ENCODE results near the gene SLC17A8. TPM values are rescaled to one million over a fixed set of nuclear protein-coding genes. Genes with fewer than 3 reads are reported as not detected.
"Not testable (repeated sequence)": the region's sequence is repeated elsewhere in the genome, so short reads cannot be mapped to it uniquely, and the experiment has no call there.

SLC17A8 gene
- total RNA-seq, 1 donor from 2014 or later = 1.7 TPM

- no peak for DNase-seq (ENCODE audit: low spot score)
These were observed 69.3 kb downstream of the SLC17A8 start for GRCh38 chr12:100426145-100426544.

- DNase-seq (ENCODE audit: low spot score) = peak; percentile 9
These were observed 70.2 kb downstream of the SLC17A8 start for GRCh38 chr12:100427078-100427477.

- not testable (repeated sequence) for DNase-seq (ENCODE audit: low spot score)
These were observed 73.4 kb downstream of the SLC17A8 start for GRCh38 chr12:100430251-100430650.

GRCh38 chr12:100433701-100434100 lies 76.8 kb downstream of the SLC17A8 start:
- no peak for DNase-seq (ENCODE audit: low spot score)

- DNase-seq (ENCODE audit: low spot score) = no peak
These were observed 77.3 kb downstream of the SLC17A8 start for GRCh38 chr12:100434177-100434576.

GRCh38 chr12:100435957-100436356 lies 79.1 kb downstream of the SLC17A8 start:
- DNase-seq (ENCODE audit: low spot score) = no peak

GRCh38 chr12:100437038-100437841 lies 80.4 kb downstream of the SLC17A8 start:
- no peak for DNase-seq (ENCODE audit: low spot score)

- DNase-seq (ENCODE audit: low spot score) = no peak
These were observed 82.9 kb downstream of the SLC17A8 start for GRCh38 chr12:100439797-100440196.

- DNase-seq (ENCODE audit: low spot score) = no peak
These were observed 85.5 kb downstream of the SLC17A8 start for GRCh38 chr12:100442403-100442802.

- no peak for DNase-seq (ENCODE audit: low spot score)
These were observed 86.6 kb downstream of the SLC17A8 start for GRCh38 chr12:100443434-100443833.

- DNase-seq (ENCODE audit: low spot score) = no peak
These were observed 88.2 kb downstream of the SLC17A8 start for GRCh38 chr12:100445081-100445481.

- no peak for DNase-seq (ENCODE audit: low spot score)
These were observed 90.5 kb downstream of the SLC17A8 start for GRCh38 chr12:100447381-100447780.

GRCh38 chr12:100448656-100449055 lies 91.8 kb downstream of the SLC17A8 start:
- DNase-seq (ENCODE audit: low spot score) = no peak

- DNase-seq (ENCODE audit: low spot score) = no peak
These were observed 93.9 kb downstream of the SLC17A8 start for GRCh38 chr12:100450735-100451134.

- no peak for DNase-seq (ENCODE audit: low spot score)
These were observed 97.1 kb downstream of the SLC17A8 start for GRCh38 chr12:100453951-100454350.

- DNase-seq (ENCODE audit: low spot score) = no peak
These were observed 99.0 kb downstream of the SLC17A8 start for GRCh38 chr12:100455896-100456295.

GRCh38 chr12:100458191-100458590 lies 101.3 kb downstream of the SLC17A8 start:
- DNase-seq (ENCODE audit: low spot score) = no peak

- DNase-seq (ENCODE audit: low spot score) = peak; percentile 1
These were observed 103.8 kb downstream of the SLC17A8 start for GRCh38 chr12:100460702-100461101.

- DNase-seq (ENCODE audit: low spot score) = no peak
These were observed 104.6 kb downstream of the SLC17A8 start for GRCh38 chr12:100461330-100461973.

- no peak for DNase-seq (ENCODE audit: low spot score)
These were observed 106.8 kb downstream of the SLC17A8 start for GRCh38 chr12:100463661-100464060.

GRCh38 chr12:100464529-100464928 lies 107.7 kb downstream of the SLC17A8 start:
- DNase-seq (ENCODE audit: low spot score) = no peak

- no peak for DNase-seq (ENCODE audit: low spot score)
These were observed 111.3 kb downstream of the SLC17A8 start for GRCh38 chr12:100468126-100468525.

All from umbilical cord (tissue), 2 donors.